ENCODE data around the gene ACSL3.
A peak's percentile ranks its signal among the peaks of the same experiment; 100 is the strongest.
"Not testable (repeated sequence)": the region's sequence is repeated elsewhere in the genome, so short reads cannot be mapped to it uniquely, and the experiment has no call there.

Gene ACSL3

DNA sequence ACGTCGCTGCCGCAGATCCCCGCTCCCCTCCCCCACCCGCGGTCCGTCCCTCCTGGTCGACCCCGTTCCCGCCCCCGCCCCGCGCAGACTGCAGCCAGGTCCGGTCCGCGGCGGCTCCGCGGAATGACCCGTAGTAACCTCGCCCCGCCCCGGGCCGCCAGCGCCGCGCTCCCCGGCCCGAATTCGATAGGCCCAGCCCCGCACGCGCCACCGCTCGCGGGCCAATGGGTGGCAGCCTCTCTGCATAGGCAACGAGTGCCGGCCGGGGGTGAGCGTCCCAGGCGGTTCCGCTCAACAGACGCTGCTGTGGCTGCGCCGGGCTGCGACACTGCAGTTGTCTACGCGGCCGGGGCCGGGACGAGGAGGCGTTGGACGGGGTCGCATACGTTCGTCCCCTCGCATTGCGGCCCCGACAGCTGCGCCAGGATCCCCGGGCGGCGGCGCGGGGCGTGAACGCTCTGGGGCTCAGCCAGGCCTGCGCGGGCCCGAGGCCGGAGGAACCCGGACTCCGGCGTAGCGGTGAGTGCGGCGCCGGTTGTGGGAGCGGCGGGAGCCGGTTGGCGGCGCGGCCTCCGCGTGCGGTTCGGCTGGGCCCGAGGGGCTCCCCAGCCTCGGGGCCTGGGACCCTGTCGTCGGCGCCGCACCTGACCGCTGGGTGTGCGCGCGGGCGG, at the start of gene ACSL3:
ACSL3 (plus strand) TSS at position 297 of the 671 bp plus-strand sequence. CDS start 47,737 bp downstream, outside the sequence.
- DNase-seq (ENCODE audit: low read depth): peak; percentile 88

DNA sequence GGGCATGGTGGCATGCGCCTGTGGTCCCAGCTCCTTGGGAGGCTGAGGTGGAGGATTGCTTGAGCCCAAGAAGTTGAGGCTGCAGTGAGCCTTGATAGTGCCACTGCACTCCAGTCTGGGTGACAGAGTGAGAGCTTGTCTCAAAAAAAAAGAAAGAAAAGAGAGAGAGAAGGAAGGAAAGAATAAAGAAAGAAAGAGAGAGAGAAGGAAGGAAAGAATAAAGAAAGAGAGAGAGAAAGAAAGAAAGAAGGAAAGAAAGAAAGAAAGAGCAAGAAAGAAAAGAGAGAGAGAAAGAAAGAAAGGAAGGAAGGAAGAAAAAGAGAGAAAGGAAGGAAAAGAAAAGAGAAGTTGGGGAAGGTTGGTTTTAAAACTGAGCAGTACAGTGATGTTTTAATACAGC, 49.0 kb upstream of the ACSL3 start:
- DNase-seq (ENCODE audit: low read depth): no peak

DNA sequence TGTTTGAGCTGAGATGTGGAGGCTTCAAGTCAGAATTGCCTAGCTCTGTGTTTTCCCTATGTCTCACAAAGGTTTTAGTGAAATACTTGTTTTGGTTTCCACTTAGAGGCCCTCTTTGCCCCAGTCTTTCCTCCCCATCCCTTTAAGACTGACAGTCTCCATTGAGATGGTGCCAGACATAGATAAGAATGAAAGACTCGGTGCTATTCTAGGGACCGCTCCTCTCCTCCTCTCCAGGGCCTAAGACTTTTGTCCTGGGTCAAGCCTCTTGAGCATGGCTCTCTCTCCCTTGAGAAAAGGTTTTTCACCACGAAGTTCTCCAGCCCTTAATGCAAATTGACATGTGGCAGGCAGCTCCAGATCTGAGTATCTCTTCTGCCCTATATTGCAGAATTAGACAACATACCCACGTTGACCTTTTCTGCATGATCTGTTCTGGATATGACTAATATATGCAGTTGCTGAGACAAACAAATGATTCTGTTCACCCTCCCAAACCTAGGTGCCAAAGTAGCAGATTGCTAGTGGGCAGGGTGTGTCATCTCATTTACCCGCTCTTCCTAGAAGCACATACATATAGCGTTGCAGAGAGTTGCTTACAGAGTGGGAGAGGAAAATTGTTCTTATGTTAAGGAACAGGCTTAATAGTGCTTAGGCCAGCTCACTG, 47.5 kb upstream of the ACSL3 start:
- no peak for DNase-seq (ENCODE audit: low read depth)

DNA sequence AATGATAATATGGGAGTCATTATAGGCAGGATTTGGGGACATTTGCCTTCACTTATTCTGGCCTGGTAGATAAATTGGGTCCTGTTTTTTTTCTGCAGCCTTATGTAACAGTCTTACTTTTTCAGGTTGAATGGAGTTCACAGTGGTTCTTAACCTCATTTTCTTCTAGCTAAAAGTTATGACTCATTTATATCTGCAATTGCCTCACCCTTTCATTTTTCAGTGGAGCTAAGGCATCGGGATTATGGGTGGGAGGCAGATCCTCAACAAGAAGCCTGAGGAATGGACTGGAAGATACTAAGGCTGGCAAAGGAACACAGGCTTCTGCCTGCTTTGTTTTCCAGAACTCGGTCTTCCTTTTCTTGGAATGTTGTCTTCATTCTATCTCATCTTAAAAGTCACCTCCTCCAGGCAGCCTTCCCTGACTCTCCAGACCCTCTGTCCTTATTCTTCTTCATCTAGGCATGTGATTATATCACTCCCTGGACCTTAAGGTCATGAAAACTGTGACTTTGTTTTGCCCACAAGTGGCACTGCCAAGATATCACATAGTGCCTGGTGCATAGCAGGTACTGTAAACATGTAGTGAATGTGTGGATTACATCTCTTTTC, 41.0 kb upstream of the ACSL3 start:
- no peak for DNase-seq (ENCODE audit: low read depth)

DNA sequence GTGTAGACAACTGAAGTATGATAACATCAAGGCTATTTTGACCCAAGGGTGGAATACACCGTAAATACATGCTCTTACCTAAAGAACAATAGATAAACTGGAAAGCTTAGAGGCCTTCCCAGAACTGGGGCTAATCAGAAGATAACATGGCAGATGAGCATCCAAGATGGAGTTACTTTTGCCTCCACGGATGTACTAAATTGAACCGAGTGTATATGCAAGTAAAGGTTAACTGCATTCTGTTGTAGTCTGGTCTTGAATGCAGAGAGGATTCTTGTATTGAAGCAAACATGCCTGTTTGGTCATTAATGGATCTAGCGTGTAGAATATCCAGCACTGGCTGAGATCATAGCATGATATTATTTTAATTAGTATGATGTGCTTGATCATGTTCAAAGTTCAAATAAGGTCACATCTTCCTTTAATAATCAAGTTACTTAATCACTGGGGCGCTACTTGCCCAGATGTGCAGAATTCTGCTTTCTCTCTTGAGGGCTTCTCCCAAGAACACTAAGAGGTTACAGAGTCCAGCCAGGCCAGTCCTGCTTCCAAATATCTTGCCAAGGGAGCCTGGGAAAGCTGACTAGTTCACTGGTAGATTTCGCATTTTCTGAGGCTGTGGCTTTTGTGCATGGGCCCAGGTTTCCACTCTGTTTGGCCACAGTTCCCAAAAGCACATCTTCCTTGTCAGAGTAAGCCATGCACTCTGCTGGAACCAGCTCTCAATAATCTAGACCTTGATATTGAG, 37.5 kb upstream of the ACSL3 start:
- no peak for DNase-seq (ENCODE audit: low read depth)

DNA sequence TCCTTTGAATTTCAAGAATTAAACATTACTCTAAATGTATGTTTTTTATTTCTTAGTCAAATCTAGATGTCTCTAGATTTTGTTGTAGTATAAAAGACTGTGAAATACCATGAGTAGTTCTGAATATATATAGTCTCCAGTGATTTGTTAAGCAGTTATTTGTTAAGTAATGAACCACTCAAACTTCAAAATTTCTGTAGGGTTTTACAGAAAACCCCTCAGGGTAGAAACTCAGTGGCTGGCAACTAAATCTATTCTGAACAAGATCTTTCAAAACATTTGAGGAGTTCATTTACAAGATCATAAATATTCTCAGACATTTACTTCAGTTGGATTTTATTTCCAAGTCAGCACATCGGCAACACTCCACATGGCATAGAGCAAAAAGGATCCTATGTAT, 35.8 kb upstream of the ACSL3 start:
- DNase-seq (ENCODE audit: low read depth): no peak

DNA sequence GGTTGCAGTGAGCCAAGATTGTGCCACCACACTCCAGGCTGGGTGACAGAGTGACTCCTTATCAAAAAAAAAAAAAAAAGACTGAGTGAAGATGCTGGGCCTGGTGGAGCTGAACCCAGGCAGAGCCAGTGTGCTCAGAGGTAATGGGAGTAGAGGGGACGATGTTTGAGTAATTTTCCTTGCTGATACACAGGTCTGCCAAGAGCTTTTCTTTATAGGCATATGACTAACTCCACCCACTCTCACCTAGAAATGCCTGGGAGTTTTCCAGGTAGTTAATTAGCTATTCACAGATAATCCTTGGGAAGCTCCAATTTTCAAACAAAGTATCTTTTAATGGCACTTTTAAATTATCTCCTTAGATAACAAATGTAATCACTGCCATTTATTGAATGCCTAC, 33.4 kb upstream of the ACSL3 start:
- no peak for DNase-seq (ENCODE audit: low read depth)

DNA sequence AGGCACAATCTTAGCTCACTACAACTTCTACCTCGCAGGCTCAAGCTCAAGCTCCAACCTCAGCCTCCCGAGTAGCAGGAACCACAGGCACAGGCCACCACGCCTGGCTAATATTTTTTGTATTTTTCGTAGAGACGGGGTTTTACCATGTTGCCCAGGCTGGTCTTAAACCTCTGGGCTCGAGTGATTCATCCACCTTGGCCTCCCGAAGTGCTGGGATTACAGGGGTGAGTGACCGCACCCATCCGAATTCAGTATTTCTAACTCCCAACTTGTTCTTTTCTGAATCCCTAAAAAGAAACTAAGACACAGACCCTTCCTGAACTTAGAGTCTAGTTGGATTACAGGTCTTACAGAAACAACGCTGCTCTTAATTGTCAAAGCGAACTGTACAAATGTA, 32.3 kb upstream of the ACSL3 start:
- no peak for DNase-seq (ENCODE audit: low read depth)

DNA sequence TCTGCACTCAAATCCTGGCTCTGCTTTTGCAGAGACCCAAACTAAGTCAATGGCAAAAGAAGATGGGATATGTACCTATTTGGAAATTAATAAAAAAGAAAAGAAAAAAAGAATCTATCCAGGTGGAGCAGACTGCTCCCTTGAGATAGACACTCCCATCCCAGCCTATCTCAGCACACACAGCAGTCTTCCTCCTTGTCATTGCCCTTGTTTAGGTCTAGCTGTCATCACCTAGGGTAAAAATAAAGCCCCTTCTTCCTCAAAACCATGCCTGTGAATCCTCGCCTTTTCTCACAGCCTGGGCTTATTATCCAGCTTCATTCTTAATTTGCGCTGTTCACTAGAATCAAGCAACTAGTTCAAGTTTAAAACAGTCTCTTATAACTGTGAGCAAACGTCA, 30.7 kb upstream of the ACSL3 start:
- DNase-seq (ENCODE audit: low read depth): no peak

DNA sequence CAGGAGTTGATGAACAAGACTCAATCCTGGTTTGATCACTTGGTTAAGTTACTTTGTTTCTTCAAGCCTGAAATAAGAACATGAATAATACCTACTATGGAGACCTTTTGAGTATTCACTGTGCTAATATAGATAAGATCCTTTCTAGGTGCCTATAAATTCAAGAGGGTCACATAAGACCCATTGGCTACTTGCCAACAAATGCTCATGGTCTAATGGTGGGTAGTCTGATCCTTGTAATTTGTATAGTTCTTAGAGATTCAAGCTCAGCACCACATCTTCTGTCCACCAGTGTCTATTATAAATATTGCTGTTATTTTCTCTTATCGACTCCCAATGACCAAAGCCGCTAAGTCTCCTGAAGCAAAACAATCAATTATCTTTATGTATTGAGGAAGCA, 27.4 kb upstream of the ACSL3 start:
- DNase-seq (ENCODE audit: low read depth): no peak

DNA sequence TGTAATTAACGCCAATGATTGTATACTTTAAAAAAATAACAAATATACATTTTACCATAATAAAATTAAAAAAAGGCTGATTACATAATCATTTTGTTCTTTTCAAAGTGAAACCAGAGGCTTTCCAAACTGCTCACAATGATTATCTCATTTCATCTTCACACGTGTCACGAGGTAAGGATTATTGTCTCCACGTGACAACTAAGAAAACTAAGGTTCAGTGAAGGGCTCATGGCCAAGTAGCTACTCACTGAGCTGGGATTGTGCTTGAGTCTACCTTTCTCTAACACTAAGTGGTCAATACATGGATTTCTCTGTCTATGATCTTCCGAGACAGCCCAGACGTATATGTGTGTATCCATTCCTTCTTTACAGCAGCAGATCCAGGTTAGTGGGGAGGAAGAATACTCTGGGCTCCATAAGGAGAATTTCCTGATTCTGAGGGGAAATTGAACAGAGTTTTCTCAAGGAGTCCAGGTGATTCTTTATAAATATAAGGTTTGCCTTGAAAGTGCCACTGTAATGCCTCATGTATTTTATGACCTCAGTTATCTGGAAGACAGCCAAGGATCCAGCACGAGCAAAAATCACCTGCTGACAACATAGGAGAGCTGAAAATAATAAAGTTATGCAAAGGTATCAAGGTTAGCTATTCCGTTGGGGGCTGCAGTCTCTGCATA, 25.6 kb upstream of the ACSL3 start:
- DNase-seq (ENCODE audit: low read depth): no peak

DNA sequence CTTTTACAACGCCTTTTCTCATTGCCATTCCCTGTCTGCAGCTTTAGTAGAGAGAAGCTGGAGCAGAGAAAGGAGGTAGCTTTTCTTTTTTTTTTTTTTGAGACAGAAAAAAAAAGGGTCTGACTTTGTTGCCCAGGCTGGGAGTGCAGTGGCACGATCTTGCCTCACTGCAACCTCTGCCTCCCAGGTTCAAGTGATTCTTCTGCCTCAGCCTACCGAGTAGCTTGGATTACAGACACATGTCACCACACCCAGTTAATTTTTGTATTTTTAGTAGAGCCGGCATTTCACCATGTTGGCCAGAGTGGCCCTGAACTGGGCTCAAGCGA, 25.0 kb upstream of the ACSL3 start:
- no peak for DNase-seq (ENCODE audit: low read depth)

DNA sequence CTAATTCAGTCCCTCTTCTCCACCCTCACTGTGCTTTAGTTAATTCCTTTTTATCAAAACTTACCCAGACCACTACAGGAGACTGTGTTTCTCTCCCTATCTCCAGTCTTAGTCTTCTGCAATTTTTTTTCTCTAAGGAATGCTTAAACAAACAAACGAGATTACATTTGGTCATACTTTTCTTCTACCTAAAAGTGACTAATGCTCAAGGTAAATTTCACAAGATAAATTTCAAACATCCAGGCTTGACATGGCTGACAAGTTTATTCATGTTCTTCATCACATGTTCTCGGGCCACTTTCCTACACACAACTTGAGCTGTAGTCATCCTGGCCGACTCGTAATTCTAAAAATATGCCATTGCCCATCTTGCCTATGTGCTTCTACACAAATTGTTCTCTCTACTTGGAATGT, 23.2 kb upstream of the ACSL3 start:
- no peak for DNase-seq (ENCODE audit: low read depth)

DNA sequence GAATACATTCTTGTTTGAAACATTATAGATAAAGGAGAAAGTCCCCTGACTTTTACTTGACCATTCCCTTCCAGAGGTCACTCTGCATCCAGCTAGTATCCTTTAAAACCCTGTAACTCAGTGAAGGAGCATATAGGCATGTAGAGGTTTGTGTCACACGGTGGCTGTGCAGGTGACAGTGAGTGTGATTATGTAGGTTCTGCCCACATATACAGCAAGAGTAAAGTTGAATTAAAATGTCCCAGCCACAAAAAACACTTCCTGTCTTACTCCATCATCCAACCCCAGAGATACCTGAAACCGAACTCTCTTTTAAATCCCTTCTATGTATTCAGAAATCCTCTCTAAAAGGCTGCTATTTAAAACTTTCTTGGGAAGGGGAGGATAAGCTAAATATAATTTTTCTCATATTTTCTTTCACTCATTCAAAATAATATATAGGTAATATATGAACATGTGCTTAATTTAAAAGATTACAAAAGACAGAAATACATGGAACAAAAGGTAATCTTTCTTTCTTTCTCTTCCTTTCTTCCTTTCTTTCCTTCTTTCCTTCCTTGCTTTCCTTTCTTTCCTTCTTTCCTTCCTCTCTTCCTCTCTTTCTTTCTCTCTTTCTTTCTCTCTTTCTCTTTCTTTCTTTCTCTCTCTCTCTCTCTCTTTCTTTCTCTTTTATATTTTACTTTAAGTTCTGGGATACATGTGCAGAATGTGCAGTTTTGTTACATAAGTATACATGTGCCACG, 20.6 kb upstream of the ACSL3 start:
- no peak for DNase-seq (ENCODE audit: low read depth)

DNA sequence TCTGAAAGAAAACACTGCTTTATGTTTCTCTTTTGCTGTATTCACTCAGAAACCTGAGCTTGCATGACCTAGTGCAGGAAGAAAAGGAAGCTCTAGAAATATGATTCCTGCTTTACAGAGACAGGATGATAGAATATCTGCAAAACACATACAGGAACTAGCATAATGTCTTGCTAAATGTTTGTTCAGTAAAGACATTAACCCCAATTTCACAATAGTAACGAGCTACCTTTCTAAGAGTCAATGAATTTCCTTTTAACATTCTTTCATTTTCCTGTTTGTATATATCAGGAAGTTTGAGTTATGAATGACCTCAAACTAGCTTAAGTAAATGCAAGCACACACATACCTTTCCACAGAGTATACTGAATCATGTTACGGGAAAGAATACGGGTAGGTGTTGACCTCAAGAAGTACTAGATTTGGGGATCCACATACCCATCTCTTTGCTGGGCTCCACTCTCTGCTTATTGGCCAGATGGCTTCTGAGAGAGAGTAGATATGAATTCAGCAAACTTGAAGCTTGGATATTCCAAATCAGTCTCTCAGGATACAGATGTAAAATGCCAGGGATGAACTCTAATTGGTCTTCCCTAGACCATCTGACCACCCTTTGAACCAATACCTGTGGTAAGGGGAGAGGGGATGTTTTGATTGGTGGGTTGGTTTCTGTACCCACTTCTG, 18.2 kb upstream of the ACSL3 start:
- no peak for DNase-seq (ENCODE audit: low read depth)

DNA sequence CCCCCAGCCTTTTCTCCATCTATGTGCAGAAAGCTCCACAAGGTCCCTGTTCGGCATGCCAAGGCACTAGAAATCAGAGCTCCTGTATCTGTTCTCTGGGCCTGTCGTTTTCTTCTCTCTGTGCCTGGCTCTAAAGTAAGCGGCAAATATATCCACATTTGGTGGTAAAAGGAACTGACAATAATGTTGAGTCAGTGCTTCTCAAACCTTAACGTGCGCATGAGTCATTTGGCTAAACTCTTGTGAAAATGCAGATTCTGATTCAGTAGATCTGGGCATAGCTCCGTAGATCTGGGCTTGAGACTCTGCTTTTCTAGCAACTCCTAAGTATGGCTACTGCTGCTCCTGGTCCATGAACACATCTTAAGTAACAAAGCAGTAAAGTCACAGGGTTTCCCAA, 16.5 kb upstream of the ACSL3 start:
- DNase-seq (ENCODE audit: low read depth): no peak

DNA sequence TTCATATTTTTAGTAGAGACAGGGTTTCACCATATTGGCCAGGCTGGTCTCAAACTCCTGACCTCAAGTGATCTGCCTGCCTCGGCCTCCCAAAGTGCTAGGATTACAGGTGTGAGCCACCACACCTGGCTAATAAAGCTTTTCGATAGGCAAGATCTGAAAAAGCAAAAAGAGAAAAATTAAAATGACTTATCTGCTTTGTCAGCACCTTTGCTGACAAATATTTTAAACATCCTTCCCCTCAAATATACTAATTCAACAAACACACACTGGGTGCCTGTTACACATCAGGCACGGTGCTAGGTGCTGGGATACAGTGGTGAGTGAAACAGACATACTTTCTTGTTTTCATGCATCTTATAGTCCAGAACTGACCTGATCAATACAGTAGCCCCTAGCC, 15.5 kb upstream of the ACSL3 start:
- not testable (repeated sequence) for DNase-seq (ENCODE audit: low read depth)

DNA sequence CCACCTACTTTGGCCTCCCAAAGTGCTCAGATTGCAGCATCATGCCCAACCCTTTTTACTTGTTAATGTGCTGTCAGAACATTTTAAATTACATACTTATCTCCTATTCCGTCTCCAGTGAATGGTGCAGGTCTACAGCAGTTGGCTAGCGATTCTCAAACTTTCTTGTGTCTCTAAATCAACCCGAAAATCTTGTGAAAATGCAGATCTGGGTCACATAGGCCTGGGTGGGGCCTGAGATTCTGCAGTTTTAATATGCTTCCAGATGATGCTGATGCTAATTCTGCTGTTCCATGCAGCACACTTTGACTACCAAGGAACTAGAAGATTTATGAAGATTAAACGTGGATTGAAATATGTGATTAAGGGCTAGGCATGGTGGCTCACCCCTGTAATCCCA, 14.8 kb upstream of the ACSL3 start:
- no peak for DNase-seq (ENCODE audit: low read depth)

DNA sequence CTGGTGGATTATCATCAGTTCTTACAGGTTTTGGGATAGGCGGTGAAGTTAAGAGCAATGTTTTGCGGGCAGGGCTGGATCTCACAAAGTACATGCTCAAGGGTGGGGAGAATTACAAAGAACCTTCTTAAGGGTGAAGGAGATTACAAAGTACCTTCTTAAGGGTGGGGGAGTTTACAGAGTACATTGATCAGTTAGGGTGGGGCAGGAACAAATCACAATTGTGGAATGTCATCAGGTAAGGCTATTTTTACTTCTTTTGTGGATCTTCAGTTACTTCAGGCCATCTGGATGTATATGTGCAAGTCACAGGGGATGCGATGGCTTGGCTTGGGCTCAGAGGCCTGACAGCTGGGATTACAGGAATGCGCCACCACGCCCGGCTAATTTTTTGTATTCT, 12.8 kb upstream of the ACSL3 start:
- DNase-seq (ENCODE audit: low read depth): not testable (repeated sequence)

DNA sequence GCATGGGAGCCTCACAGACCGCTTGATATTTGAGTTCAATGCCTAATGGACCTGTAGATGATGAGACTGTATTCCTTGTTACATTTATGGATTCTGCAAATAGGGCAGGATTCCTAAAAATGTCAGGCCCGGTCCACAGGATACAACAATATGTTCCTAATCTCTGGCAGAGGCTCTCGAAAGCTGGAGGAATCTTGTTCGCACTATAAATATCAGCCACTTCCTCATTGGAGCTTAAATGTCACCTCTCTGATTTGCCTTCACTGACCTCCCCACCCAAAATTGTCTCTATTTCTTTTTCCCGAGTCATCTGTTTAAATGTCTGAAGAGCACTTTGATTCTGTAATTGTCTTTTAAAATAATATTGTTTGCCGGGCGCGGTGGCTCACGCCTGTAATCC, 12.0 kb upstream of the ACSL3 start:
- DNase-seq (ENCODE audit: low read depth): no peak

DNA sequence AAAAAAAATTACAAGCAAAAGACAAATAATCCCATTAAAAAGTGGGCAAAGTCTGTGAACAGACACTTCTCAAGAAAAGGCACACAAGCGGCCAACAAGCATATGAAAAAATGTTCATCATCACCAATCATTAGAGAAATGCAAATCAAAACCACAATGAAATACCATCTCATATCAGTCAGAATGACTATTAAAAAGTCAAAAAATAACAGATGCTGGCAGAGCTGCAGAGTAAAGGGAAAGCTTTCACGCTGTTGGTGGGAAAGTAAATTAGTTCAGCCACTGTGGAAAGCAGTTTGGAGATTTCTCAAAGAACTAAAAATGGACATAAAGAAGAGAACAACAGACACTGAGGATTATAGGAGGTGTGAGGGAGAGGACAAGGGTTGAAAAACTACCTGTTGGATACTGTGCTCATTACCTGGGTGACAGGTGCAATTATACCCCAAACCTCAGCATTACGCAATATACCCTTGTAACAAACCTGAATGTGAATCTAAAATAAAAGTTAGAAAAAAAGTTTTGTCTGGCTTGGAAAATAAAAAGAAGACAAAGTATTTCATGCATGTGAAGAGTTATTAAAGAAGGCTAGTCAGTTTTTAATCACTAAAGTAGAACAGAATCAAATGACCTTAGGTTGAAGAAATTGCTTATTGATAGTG, 8.7 kb upstream of the ACSL3 start:
- no peak for DNase-seq (ENCODE audit: low read depth)

Data from activated T-helper 9 cell treated with anti-CD3 and anti-CD28 coated beads, Interleukin-2, amount 50 U/mL, for 16 hours (primary cell).